Esophagus mucosa (tissue), 1 donor: Measurements from ENCODE around the gene AHCYL2. TPM values are rescaled to one million over a fixed set of nuclear protein-coding genes. Genes with fewer than 3 reads are reported as not detected.
"Not testable (repeated sequence)": the region's sequence is repeated elsewhere in the genome, so short reads cannot be mapped to it uniquely, and the experiment has no call there.

Experiments
- ATAC-seq: fragments of 200-7000 bp; cut with Tn5 transposase; one replicate; pipeline ENCODE4 v1.9.1; 2020
- total RNA-seq: library from RNA; stranded (reverse); gene quantifications from one replicate; pipeline ENCODE4 v1.2.4, GENCODE V29; 2023
- donor health status: DM: yes; HTN: yes; CAD: no.

The AHCYL2 gene
- total RNA-seq, 1 donor from 2014 or later, result 25.9 TPM

DNA sequence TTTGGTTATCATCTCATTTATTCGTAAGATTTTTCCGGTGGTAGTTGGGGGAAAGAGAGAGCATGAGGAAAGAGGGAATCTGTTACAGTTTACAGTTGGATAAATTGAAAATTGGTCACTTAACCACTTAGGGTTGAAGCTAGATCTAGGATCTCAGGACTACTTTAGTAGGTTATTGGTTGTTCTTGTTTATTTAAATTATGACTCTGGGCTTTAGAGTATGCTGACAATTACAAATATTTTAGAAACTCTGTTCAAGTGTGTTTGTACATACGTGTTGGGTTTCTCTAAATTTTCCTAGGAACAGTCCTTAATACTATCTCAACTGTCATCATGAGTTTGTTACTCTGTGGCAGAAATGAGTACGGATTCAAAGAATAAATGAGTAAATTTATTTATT lies 160.8 kb downstream of the AHCYL2 start:
- no peak for ATAC-seq

DNA sequence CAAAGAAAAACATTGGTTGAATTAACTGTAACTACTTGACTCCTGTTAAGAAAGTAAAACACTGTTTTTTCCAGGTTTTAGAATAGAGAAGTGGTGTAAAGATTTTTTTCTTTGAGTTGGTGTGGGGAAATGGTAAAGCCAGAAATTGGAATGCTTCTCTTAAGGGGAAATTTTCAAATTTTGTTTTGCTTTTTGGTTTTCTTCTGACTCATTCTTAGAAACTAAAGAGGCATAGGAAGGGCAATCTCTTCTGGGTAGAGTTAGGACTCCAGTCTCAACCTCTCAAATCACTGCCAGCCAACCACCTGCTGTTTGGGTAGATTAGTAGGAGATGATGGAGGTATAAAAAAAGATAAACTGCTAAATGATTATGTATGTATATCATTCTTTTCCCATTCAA lies 161.7 kb downstream of the AHCYL2 start:
- no peak for ATAC-seq

DNA sequence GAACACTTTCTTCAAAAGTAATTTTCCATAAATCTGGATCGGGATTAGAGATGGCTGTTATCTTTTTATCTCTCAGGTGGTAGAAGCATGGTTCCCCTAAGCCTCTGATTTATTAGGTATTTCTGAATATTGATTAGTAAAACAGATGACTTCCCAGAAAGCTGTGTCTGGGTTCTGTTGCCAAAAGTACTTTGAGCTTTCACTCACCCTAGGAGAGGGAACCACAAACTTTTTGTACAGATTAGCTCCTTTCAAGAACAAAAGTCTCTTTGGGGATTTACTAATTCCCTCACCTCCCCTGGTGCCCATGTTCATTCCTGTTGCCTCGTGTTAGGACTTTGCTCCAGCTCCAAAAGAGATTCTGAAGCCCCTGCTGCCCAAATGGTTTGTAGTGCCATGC lies 162.7 kb downstream of the AHCYL2 start:
- no peak for ATAC-seq

DNA sequence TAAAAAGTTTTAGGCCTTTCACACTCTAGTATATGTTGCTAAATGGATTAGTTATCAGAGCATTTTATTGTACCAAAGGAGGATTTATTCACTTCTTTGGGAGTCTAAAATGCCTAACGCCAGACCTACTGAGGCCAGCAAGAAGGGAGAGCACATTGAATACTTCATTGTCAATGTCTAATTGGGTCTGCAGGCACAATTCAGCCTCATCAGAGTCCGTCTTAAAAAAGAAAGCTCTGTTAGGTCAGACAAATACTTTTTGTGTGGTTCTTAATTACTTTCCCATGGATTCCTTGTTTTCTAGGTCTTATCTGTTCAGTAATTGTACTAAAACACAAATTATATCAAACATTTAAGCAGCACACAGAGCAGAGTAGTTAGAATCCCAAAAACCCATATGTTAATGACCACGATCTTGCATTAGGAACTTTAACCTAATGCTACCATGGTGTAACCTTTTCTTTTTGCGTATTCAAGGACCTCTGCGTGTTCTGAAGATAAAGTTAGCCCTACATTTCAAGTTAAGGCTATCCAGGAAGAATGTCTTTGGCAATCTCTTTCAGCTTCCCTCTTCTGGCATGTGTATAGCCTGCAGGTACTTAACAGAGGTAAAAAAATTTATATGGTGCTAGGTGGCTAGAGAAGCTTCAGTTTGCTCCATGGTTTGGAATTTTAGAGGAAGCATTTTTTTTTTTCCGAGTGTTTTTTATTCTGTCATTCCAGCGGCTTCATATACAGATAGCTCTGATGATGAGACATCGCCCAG lies 163.7 kb downstream of the AHCYL2 start:
- no peak for ATAC-seq

DNA sequence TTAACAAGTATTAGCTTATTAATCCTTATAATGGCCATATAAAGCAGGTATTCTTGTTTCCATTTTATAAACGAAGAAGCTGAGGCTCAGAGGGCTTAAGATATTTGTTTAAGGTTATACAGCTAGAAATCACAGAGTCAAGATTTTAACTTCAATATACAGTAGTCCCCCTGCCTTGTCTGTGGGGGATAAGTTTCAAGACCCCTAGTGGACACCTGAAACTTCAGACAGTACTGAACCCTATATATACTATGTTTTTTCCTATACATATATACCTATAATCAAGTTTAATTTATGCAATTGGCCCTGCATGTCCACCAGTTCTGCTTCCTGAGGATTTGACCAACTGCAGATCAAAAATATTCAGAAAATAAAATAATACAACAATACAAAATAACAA lies 165.0 kb downstream of the AHCYL2 start:
- no peak for ATAC-seq

- no peak for ATAC-seq
Observed at GRCh38 chr7:129390314-129390713, 165.5 kb downstream of the AHCYL2 start.

DNA sequence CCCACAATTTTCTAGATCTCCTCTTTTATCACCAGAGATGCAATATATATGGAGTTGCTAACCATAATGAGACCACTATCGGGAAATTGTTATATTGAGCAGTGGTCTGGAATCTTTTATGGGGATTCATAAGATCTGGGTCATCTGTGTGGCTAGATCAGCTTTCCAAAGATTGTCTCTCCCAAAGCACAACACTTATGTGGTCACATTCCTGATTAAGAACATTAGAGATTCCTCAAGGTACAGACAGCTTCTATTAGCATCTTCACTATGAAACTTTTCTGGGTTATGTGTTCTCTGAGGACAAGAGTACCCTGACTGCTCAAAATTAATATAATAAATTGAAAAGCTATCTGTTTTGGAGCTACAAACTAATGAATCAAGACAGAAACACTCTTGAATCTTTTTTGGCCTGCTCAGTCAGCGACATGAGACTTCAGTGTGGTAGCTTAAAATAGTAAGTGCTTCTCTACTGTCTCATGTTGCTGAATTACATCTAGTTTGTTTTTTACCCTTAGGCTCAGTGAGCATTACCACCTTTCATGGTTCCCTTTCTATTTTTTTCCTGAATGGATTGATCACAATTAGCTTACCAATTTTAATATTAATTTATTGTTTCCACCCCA lies 166.8 kb downstream of the AHCYL2 start:
- no peak for ATAC-seq

- no peak for ATAC-seq
Observed at GRCh38 chr7:129393255-129393654, 168.4 kb downstream of the AHCYL2 start.

GRCh38 chr7:129394101-129394500 lies 169.3 kb downstream of the AHCYL2 start:
- no peak for ATAC-seq

GRCh38 chr7:129394982-129395914 lies 170.4 kb downstream of the AHCYL2 start:
- no peak for ATAC-seq

GRCh38 chr7:129401228-129401966 lies 176.6 kb downstream of the AHCYL2 start:
- ATAC-seq, result peak; percentile 69

DNA sequence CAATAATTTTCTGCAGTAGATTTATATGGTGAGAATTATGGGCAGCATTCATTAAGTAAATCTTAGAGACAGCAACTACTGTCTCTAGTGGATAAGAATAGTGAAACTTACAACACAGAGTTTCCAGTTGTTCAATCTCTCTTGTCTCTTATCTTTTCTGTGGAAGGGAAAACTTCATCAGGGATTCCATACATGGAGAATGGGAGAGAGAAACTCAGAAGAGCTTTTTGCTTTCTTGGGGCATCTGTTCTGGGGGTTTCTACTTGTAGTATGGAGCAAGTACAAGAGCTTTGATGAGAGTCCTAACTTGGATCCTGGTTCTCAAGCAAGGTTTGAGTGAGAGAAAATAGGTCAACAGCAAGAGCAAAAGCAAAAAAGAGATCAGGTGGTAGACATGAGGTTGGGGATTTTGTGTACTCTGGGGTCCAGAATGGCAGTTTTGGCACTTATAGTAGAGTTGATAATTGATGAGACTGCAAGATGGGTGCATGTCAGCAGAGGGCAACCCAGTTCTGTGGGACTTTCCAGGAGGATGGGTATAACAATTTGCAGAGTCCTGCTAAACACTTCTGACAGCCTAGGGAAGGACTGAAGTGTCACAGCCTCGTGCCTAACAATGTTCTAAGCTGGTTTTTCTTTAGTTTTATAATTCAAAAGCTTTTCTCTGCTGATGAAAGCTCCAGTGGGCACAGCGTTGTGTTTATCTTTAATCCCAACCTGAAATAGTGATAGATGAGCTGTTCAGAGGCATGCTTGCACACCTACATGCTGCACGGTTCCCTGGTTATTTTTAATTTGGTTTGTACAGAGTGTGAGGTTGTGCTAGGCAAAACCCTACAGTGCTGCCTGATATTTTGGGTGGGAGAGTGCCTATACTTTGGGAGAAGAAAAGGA lies 177.4 kb downstream of the AHCYL2 start:
- no peak for ATAC-seq

DNA sequence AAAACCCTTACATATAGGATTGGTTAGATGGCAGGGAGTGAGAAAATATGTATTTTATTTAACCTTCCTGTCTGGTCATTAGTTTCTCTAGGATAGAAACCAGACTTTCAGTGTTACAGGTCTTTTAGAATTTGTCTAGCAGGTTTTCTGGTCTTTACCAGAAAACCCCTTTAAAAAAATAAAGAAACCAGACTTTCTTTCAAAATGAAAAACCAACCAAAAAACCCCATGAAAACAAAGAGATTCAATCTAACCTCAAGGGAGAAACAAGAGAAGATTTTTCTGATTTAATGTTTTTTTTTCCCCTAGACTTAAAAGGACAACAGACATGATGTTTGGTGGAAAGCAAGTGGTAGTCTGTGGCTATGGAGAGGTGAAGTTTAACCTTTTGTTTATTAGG lies 180.7 kb downstream of the AHCYL2 start:
- no peak for ATAC-seq

DNA sequence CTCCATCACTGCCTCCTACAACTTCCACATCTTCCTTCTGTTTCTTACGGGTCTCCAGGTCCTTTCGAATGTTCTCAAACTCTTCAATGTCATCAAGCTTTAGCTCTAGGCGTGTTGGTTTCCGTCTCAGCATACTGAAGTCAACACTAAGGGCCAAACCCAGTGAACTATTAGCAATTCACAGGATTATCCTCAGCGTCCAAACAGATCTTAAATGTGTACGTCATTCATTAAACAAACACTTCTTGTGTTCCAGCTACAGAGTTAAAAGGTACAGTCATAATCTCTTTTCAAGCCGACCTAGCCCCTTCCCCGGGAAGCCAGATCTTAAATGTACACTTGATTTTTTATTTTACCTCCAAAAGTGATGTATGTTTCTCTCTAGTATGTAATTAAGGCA lies 185.4 kb downstream of the AHCYL2 start:
- not testable (repeated sequence) for ATAC-seq

GRCh38 chr7:129412501-129412900 lies 187.7 kb downstream of the AHCYL2 start:
- no peak for ATAC-seq

DNA sequence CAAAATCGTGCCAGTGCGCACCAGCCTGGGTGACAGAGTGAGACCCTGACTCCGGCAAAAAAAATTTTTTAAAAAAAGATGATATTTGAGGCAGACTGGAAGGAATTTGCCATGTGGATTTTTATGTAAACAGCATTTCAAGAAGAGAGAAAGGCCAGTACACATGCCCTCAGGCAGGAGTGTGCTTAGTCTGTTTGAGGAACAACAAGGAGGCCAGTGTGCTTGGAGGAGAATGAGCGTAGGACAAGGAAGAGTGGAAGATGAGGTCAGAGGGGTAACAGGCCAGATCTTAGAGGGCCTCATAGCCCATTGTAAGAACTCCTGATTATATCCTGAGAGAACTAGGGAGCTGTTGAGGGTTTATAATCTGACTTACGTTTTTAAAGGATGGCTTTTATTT lies 192.2 kb downstream of the AHCYL2 start:
- no peak for ATAC-seq

GRCh38 chr7:129421717-129422250 lies 197.0 kb downstream of the AHCYL2 start:
- no peak for ATAC-seq

- ATAC-seq, result no peak
Observed at GRCh38 chr7:129422727-129423126, 197.9 kb downstream of the AHCYL2 start.

- no peak for ATAC-seq
Observed at GRCh38 chr7:129423700-129424410, 199.0 kb downstream of the AHCYL2 start.

DNA sequence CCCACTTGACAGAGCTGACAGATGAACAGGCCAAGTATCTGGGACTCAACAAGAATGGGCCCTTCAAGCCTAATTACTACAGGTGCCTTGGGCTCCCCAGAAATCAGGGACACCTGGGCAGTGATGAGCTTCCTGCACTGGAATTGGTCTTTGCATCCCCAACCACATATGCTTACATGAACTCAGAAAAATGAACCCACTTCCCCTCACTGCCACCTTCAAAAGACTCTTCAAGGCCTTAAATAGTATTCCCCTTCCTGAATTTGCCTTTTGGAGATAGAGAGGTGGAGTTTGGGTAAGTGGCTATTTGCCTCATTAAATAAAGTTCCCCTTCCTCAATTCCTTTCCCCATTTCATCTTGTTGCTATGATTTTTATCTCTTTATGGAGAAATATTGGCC lies 201.7 kb downstream of the AHCYL2 start:
- no peak for ATAC-seq
